ENCODE results near the gene ABHD18.
A peak's percentile ranks its signal among the peaks of the same experiment; 100 is the strongest.
"Not testable (repeated sequence)": the region's sequence is repeated elsewhere in the genome, so short reads cannot be mapped to it uniquely, and the experiment has no call there.

Gene ABHD18

DNA sequence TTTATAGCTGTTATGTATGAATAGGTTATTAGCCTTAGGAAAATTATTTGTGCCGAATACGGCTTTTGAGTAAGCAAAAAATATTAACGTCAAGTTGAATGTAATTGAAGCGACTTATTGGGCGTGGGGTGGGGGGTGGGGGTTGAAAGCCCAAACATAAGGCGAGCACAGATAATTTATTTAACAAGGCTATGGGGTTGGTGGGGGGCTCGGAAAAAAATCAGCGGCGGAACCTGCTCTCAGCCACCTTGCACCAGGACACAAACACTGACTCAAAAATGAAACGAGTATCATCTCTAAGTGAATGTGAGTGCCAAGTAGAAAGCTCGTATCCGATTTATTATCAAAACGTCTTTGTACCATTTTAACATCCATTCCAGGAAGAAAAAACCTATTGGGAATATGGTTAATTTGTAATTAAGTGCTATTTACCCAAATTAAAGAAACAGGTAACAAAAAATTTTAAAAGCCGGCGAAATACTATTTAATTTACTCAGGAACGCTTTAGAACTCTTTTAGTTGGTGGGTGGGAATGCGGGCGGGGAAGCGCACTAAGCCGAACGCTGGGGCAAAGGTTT, 95.0 kb downstream of the ABHD18 start:
- TF ChIP-seq, protein P1, sequence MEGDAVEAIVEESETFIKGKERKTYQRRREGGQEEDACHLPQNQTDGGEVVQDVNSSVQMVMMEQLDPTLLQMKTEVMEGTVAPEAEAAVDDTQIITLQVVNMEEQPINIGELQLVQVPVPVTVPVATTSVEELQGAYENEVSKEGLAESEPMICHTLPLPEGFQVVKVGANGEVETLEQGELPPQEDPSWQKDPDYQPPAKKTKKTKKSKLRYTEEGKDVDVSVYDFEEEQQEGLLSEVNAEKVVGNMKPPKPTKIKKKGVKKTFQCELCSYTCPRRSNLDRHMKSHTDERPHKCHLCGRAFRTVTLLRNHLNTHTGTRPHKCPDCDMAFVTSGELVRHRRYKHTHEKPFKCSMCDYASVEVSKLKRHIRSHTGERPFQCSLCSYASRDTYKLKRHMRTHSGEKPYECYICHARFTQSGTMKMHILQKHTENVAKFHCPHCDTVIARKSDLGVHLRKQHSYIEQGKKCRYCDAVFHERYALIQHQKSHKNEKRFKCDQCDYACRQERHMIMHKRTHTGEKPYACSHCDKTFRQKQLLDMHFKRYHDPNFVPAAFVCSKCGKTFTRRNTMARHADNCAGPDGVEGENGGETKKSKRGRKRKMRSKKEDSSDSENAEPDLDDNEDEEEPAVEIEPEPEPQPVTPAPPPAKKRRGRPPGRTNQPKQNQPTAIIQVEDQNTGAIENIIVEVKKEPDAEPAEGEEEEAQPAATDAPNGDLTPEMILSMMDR (conservative IDR thresholded peaks at IDR 0.05; ENCODE audit: control insufficient read depth, insufficient read depth, low read depth, low read length): no peak
- peak; percentile 36 for DNase-seq (ENCODE audit: low read depth)
- peak overlapping the region; percentile 79 for H3K4me3 ChIP-seq (ENCODE audit: control insufficient read depth, low read depth, low read length)

DNA sequence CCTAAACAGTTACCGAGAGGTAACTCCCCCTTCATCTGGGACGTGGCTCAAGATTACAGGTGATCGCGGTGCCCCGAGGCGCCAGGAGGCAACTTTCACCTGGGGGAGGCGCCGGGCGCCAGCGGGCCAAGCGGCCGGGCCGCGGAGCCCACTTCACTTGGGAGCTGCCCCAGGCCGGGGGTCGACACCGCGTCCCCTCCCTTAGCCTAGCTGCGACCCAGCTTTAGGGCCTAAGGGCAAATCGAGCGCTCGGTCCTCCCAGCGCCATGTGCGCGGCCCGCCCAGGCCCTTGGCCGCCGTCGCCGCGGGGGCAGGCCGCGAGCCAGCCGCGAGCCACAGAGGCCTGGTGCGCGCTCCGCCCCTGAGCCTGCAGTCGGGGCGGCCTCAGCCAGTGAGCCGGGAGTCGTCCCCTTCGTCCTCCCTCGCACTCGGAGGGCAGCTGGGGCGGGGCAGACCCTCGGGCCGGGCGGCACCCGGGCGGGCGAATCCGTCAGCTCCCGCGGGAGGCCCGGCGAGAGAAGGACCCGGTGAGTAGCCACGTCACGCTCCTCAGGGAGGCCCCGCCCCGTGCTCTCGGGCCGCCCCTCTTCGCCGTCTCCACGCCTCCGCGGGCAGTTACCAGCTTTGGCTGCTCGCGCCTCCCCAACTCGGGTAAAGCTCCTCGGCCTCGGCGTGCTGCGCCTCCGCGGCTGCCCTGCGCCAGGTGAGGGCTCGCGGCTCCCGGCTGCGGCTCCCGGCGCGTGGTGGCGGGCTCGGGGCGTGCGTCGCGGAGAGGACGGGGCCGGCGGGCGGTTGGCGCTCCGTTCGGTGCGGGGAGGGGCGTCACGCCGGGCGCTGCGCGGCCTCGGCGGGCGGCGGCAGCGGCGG, 95.7 kb downstream of the ABHD18 start, which contains the start of gene LARP1B:
Gene LARP1B, plus strand, starts transcription at position 614 of the 867 bp plus-strand sequence. CDS start 13,640 bp downstream, outside the sequence.
- DNase-seq (ENCODE audit: low read depth): peak; percentile 95
- TF ChIP-seq, protein P1 (conservative IDR thresholded peaks at IDR 0.05; ENCODE audit: control insufficient read depth, insufficient read depth, low read depth, low read length): no peak
- peak within 1 kb of the TSS; percentile 79 for H3K4me3 ChIP-seq (ENCODE audit: control insufficient read depth, low read depth, low read length)

DNA sequence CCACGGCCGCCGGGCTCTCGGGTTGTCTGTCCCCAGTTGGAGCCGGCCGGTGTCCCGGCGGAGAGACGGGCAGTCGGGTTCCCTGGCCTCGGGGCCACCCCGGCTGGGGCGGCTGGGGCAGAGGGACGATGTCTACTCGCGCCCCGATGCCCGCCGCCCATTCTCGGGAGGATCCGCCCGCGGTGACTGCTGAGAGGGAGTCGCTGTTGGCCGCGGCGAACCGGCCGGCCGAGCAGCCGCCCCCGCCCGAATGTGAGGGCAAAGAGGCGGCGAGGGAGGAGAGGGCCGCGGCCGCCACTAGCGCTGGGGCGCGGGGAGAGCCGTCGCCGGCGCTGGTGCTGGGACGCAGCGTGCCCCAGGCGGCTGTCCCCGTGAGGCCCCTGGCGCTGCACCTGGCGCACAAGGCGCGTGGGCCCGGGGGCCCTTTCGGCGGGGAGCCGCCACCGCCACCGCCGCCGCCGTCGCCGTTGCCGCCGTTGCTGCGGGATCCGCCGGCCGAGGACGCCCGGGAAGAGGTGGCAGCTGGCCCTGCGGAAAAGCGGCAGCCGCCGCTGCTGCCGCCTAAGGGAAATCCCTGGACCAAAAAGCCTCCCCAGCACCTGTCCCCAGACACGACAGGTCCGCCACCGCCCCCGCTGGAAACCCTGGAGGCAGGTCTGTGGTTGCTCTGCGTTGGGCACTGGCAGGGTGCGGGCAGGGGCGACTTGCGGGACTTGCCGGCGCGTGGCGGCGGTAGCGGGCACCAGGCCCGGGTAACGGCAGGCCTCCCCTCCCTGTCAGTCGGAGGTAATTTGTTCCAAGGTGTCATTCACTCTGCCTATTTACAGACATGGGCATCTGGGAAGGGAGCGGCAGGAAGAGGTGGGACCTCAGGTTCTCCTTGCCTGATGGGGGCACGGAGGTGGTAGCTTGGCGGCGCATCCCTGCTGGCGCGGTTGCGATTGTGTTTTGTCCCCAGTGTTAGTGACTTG, 96.6 kb downstream of the ABHD18 start:
- peak; percentile 20 for DNase-seq (ENCODE audit: low read depth)
- TF ChIP-seq, protein P1 (conservative IDR thresholded peaks at IDR 0.05; ENCODE audit: control insufficient read depth, insufficient read depth, low read depth, low read length): no peak

GRCh38 chr4:128066453-128066820, 101.2 kb downstream of the ABHD18 start:
- H3K4me3 ChIP-seq (ENCODE audit: control insufficient read depth, low read depth, low read length); DNase-seq (ENCODE audit: low read depth): not testable (repeated sequence)

More for the DNA sequence above, 96.6 kb downstream of the ABHD18 start:
- peak overlapping the region; percentile 79 for H3K4me3 ChIP-seq (ENCODE audit: control insufficient read depth, low read depth, low read length)

DNA sequence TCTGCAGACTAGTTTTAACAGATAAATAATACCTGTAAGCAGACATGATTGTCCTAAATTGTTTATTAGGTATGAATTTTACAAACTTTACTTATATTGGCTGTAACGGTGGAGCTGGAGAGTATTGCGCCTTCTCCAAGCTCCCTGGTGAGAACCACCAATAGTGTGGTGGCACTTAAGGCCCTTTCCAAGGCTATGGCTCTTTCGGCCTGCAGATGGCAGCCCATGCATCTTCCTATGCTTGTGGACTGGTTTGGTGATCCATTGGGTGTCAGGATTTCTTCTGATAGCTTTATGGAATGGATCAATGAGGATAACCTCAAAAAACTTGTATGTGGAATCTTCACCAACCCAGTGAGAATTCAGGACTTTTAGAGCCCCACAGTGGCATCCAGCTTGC, 103.7 kb downstream of the ABHD18 start:
- DNase-seq (ENCODE audit: low read depth): peak; percentile 43
- H3K4me3 ChIP-seq (ENCODE audit: control insufficient read depth, low read depth, low read length): no peak overlapping the region
- TF ChIP-seq, protein P1 (conservative IDR thresholded peaks at IDR 0.05; ENCODE audit: control insufficient read depth, insufficient read depth, low read depth, low read length): peak; percentile 40

DNA sequence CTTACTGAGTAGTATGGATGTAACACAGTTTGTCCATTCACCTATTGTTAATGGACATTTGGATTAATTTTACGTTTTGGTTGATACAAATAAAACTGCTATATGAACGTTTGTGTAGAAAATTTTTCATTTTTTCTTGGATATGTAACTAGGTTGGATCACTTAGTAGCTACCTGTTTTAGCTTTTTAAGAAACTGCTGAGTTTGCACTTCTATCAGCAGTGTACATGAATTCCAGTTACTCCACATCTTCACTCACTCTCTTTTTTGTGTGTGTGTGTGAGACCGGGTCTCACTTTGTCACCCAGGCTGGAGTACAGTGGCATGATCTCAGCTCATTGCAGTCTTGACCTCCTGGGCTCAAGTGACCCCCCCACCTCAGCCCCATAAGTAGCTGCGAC, 111.3 kb downstream of the ABHD18 start:
- TF ChIP-seq, protein P1 (conservative IDR thresholded peaks at IDR 0.05; ENCODE audit: control insufficient read depth, insufficient read depth, low read depth, low read length): no peak
- H3K4me3 ChIP-seq (ENCODE audit: control insufficient read depth, low read depth, low read length): no peak overlapping the region
- no peak for DNase-seq (ENCODE audit: low read depth)
